ENCODE measurements around the gene ANXA2. TPM values are rescaled to one million over a fixed set of nuclear protein-coding genes. Genes with fewer than 3 reads are reported as not detected.
A peak's percentile ranks its signal among the peaks of the same experiment; 100 is the strongest.

ANXA2 gene
- total RNA-seq, 1 donor from 2014 or later = 925 TPM

DNA sequence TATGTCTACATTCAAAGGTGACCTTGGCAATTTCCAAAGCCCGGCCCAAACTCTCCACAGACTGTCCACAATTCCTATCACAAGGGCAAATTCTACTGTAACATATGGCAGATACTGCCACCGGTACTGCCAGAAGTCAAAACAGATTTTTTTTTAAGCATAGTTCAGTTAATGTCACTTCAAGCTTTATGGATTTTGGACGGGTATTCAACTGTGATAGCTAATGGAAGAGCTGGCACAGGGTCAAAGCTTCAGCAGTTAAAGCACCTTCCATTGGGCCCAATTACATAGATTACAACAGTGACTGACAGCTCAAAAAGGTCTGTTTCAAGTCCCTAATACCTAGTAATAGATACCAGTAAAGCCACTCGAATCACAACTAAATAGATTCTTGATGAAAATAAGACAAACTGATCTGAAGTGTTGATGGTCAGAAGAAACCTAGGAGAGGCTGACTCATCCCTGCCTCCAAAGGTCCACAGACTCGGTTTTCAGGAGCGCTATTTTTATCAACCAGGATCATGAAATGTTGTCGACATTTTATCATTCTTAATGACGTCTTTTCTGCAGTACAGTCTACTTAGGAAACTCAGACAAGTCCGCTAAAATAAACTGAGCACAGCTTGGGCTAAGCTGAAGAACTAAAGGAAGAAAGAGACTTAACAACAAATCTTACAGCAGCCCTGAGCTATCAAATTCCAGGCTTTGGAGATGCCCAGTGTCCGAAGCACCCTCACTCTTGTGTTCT is 38.7 kb downstream of the ANXA2 start:
- Mint-ChIP-seq H3K4me1 (ENCODE audit: low read depth, unreplicated experiment) (peaks cover 25% of the 10 kb centered on the region), H3K4me3 (ENCODE audit: unreplicated experiment) (no peak overlapping the region), H3K27ac (ENCODE audit: unreplicated experiment) (peak overlapping the region; percentile 62), H3K27me3 (ENCODE audit: unreplicated experiment) (peaks cover 3% of the 10 kb centered on the region), H3K36me3 (ENCODE audit: unreplicated experiment) (peaks cover 10% of the 10 kb centered on the region), H3K9me3 (ENCODE audit: unreplicated experiment) (peaks cover 4% of the 10 kb centered on the region)
- TF ChIP-seq, protein P1, sequence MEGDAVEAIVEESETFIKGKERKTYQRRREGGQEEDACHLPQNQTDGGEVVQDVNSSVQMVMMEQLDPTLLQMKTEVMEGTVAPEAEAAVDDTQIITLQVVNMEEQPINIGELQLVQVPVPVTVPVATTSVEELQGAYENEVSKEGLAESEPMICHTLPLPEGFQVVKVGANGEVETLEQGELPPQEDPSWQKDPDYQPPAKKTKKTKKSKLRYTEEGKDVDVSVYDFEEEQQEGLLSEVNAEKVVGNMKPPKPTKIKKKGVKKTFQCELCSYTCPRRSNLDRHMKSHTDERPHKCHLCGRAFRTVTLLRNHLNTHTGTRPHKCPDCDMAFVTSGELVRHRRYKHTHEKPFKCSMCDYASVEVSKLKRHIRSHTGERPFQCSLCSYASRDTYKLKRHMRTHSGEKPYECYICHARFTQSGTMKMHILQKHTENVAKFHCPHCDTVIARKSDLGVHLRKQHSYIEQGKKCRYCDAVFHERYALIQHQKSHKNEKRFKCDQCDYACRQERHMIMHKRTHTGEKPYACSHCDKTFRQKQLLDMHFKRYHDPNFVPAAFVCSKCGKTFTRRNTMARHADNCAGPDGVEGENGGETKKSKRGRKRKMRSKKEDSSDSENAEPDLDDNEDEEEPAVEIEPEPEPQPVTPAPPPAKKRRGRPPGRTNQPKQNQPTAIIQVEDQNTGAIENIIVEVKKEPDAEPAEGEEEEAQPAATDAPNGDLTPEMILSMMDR (IDR thresholded peaks at IDR 0.05; ENCODE audit: partially characterized antibody, unreplicated experiment) = no peak
- no peak for DNase-seq

GRCh38 chr15:60356832-60357231 is 41.0 kb downstream of the ANXA2 start:
- Mint-ChIP-seq H3K36me3 (ENCODE audit: unreplicated experiment) (peaks cover 23% of the 10 kb centered on the region), H3K27ac (ENCODE audit: unreplicated experiment) (no peak overlapping the region), H3K4me1 (ENCODE audit: low read depth, unreplicated experiment) (peaks cover 29% of the 10 kb centered on the region), H3K4me3 (ENCODE audit: unreplicated experiment) (no peak overlapping the region), H3K27me3 (ENCODE audit: unreplicated experiment) (peaks cover 1% of the 10 kb centered on the region), H3K9me3 (ENCODE audit: unreplicated experiment) (peaks cover 4% of the 10 kb centered on the region)
- no peak for DNase-seq
- TF ChIP-seq, protein P1 (IDR thresholded peaks at IDR 0.05; ENCODE audit: partially characterized antibody, unreplicated experiment) = no peak

GRCh38 chr15:60355148-60355857 is 42.5 kb downstream of the ANXA2 start:
- Mint-ChIP-seq H3K4me1 (ENCODE audit: low read depth, unreplicated experiment) (peaks cover 39% of the 10 kb centered on the region), H3K27me3 (ENCODE audit: unreplicated experiment) (peaks cover 3% of the 10 kb centered on the region), H3K27ac (ENCODE audit: unreplicated experiment) (peak overlapping the region; percentile 79), H3K36me3 (ENCODE audit: unreplicated experiment) (peaks cover 25% of the 10 kb centered on the region), H3K4me3 (ENCODE audit: unreplicated experiment) (no peak overlapping the region), H3K9me3 (ENCODE audit: unreplicated experiment) (peaks cover 4% of the 10 kb centered on the region)
- DNase-seq = no peak
- TF ChIP-seq, protein P1 (IDR thresholded peaks at IDR 0.05; ENCODE audit: partially characterized antibody, unreplicated experiment) = no peak

GRCh38 chr15:60353245-60353920 is 44.4 kb downstream of the ANXA2 start:
- peaks cover 7% of the 10 kb centered on the region for H3K27me3 Mint-ChIP-seq (ENCODE audit: unreplicated experiment)
- H3K4me3 Mint-ChIP-seq (ENCODE audit: unreplicated experiment) = no peak overlapping the region
- H3K36me3 Mint-ChIP-seq (ENCODE audit: unreplicated experiment) = peaks cover 34% of the 10 kb centered on the region
- peaks cover 35% of the 10 kb centered on the region for H3K4me1 Mint-ChIP-seq (ENCODE audit: low read depth, unreplicated experiment)
- no peak for DNase-seq
- peak overlapping the region; percentile 80 for H3K27ac Mint-ChIP-seq (ENCODE audit: unreplicated experiment)
- H3K9me3 Mint-ChIP-seq (ENCODE audit: unreplicated experiment) = peaks cover 4% of the 10 kb centered on the region
- TF ChIP-seq, protein P1 (IDR thresholded peaks at IDR 0.05; ENCODE audit: partially characterized antibody, unreplicated experiment) = no peak
